GM23338 (cell line): ENCODE data around the gene SOX13. TPM values are rescaled to one million over a fixed set of nuclear protein-coding genes. Genes with fewer than 3 reads are reported as not detected.

Experiments used
- ATAC-seq: fragments of 200-7000 bp; cut with Tn5 transposase; 3 replicates; pipeline ENCODE4 v1.9.1; 2020
- DNase-seq: peaks from one replicate; pipeline ENCODE4 v3.0.0-alpha.2; 2015; ENCODE audit warnings: low spot score
- H2AFZ ChIP-seq: fragments of 200-600 bp; sonication (generic); 2 replicates; pipeline ENCODE4 v1.8.0; 2016; ENCODE audit warnings: antibody characterized with exemption, mild to moderate bottlenecking, moderate library complexity
- H3F3A ChIP-seq: fragments of 200-600 bp; sonication (generic); replicated peaks from 2 replicates; pipeline ENCODE4 v1.8.0; 2017; ENCODE audit warnings: antibody characterized with exemption, mixed run types, low read depth
- H3K27ac ChIP-seq: fragments of 200-600 bp; sonication (generic); 2 replicates; pipeline ENCODE4 v1.6.1; 2016; ENCODE audit warnings: low read depth
- H3K27me3 ChIP-seq: fragments of 200-600 bp; sonication (generic); 2 replicates; pipeline ENCODE4 v1.8.0; 2016; ENCODE audit warnings: mild to moderate bottlenecking, mixed run types, moderate library complexity; ENCODE audit not compliant: insufficient read depth
- H3K36me3 ChIP-seq: fragments of 200-600 bp; sonication (generic); 2 replicates; pipeline ENCODE4 v1.8.0; 2016; ENCODE audit warnings: mild to moderate bottlenecking; ENCODE audit not compliant: insufficient read depth
- H3K4me1 ChIP-seq: fragments of 200-600 bp; sonication (generic); 2 replicates; pipeline ENCODE4 v1.8.0; 2016; ENCODE audit warnings: mild to moderate bottlenecking, moderate library complexity; ENCODE audit not compliant: insufficient read depth
- H3K4me2 ChIP-seq: fragments of 200-600 bp; sonication (generic); 2 replicates; pipeline ENCODE4 v1.7.1; 2017; ENCODE audit warnings: mixed run types
- H3K4me3 ChIP-seq: fragments of 200-600 bp; sonication (generic); 2 replicates; pipeline ENCODE4 v1.6.1; 2016; ENCODE audit warnings: mixed run types
- H3K79me2 ChIP-seq: fragments of 200-600 bp; sonication (generic); replicated peaks from 2 replicates; pipeline ENCODE4 v1.8.0; 2017; ENCODE audit warnings: mild to moderate bottlenecking; ENCODE audit not compliant: insufficient read depth
- H3K9me2 ChIP-seq: fragments of 200-600 bp; sonication (generic); 2 replicates; pipeline ENCODE4 v1.8.0; 2017; ENCODE audit not compliant: insufficient read depth
- H4K20me1 ChIP-seq: fragments of 200-600 bp; sonication (generic); replicated peaks from 2 replicates; pipeline ENCODE4 v1.8.0; 2017; ENCODE audit warnings: mild to moderate bottlenecking; ENCODE audit not compliant: insufficient read depth
- H3K27ac Mint-ChIP-seq: 2 replicates; pipeline ENCODE4 v1.8.0; 2020; ENCODE audit warnings: inconsistent platforms, mild to moderate bottlenecking, moderate library complexity, mixed read lengths
- H3K27me3 Mint-ChIP-seq: 3 replicates; pipeline ENCODE4 v1.8.0; 2022; ENCODE audit warnings: low read depth, mild to moderate bottlenecking, moderate library complexity, mixed read lengths, inconsistent platforms; ENCODE audit not compliant: insufficient read depth, poor library complexity
- H3K36me3 Mint-ChIP-seq: 3 replicates; pipeline ENCODE4 v1.8.0; 2021; ENCODE audit warnings: low read depth, mild to moderate bottlenecking, inconsistent platforms, moderate library complexity, mixed read lengths
- H3K4me1 Mint-ChIP-seq: 3 replicates; pipeline ENCODE4 v1.8.0; 2020; ENCODE audit warnings: mild to moderate bottlenecking, inconsistent platforms, mixed read lengths
- H3K4me3 Mint-ChIP-seq: 3 replicates; pipeline ENCODE4 v1.8.0; 2021; ENCODE audit warnings: moderate library complexity, mild to moderate bottlenecking, inconsistent platforms, mixed read lengths
- H3K9me3 Mint-ChIP-seq: 3 replicates; pipeline ENCODE4 v1.8.0; 2020; ENCODE audit warnings: moderate library complexity, mild to moderate bottlenecking, inconsistent platforms, mixed read lengths
- CTCF ChIP-seq, 2 experiments: fragments of 200-600 bp in 1 of 2; sonication (generic) in 1 of 2; conservative IDR thresholded peaks; 2 replicates each; pipeline versions ENCODE4 v1.5.1 to v1.6.1; 2016 to 2017; ENCODE audit warnings: antibody characterized with exemption in 2 of 2, low read depth in 2 of 2, mild to moderate bottlenecking in 2 of 2, moderate library complexity in 1 of 2
- ETS1 ChIP-seq: IDR thresholded peaks from 2 replicates; pipeline ENCODE4 v1.6.1; 2016; ENCODE audit warnings: antibody characterized with exemption
- EZH2phosphoT487 ChIP-seq: fragments of 200-600 bp; sonication (generic); IDR thresholded peaks from one replicate; pipeline ENCODE4 v1.8.1; 2018; ENCODE audit warnings: antibody characterized with exemption; ENCODE audit not compliant: unreplicated experiment
- JUNB ChIP-seq: IDR thresholded peaks from one replicate; pipeline ENCODE4 v1.6.1; 2016; ENCODE audit warnings: antibody characterized with exemption; ENCODE audit not compliant: unreplicated experiment
- NANOG ChIP-seq: IDR thresholded peaks from 2 replicates; pipeline ENCODE4 v1.6.1; 2016; ENCODE audit warnings: antibody characterized with exemption, borderline replicate concordance
- POLR2AphosphoS5 ChIP-seq: IDR thresholded peaks from 2 replicates; pipeline ENCODE4 v1.6.1; 2016; ENCODE audit warnings: antibody characterized with exemption, low read depth
- STAT1 ChIP-seq: IDR thresholded peaks from one replicate; pipeline ENCODE4 v1.6.1; 2016; ENCODE audit warnings: antibody characterized with exemption; ENCODE audit not compliant: unreplicated experiment
- ZNF114 ChIP-seq: fragments of 250-450 bp; sonication (Bioruptor Pico); IDR thresholded peaks from 2 replicates; pipeline ENCODE4 v1.5.0; 2020; ENCODE audit warnings: mild to moderate bottlenecking, moderate library complexity
- ZNF331 ChIP-seq: fragments of 250-450 bp; sonication (Bioruptor Pico); IDR thresholded peaks from 2 replicates; pipeline ENCODE4 v1.5.0; 2020; ENCODE audit warnings: low read depth, mild to moderate bottlenecking, moderate library complexity
- polyA plus RNA-seq: library from polyadenylated mRNA; unstranded; fragments of >200 nt; fragmentation: Nextera tagmentation; extraction: Ambion mirVana; gene quantifications from 2 replicates; pipeline ENCODE4 v1.2.1, GENCODE V29; 2016
- total RNA-seq: library from RNA; depleted of rRNA; stranded (reverse); fragments of >200 nt; shearing (Covaris generic); gene quantifications from 2 replicates; pipeline ENCODE4 v1.2.3, GENCODE V29; 2014
- TF ChIP-seq, protein P1 (sequence below): IDR thresholded peaks from one replicate; pipeline ENCODE4 v1.6.1; 2018; ENCODE audit warnings: antibody characterized with exemption; ENCODE audit not compliant: unreplicated experiment

The SOX13 gene
- total and polyA plus RNA-seq, 2 experiments from 2014 or later, result 28.6 to 123 TPM

DNA sequence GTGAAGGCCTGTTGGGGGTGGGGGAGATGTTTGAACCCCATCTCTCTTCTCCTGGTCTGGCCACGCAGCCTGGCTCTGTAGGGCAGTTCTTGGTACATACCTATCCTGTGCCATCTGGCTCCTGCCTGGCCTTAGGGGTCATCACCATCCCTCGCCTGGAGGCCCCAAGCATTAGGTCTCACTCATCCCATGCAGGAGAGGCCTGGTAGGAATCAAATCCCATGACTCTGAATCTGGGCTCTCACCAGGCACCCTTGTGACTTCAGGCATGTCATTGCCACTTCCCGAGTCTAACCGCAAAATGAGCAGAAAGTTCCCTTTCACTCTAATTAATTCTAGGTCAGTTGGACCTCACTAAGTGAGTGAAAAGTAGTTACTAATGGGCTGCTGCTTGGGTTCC lies 41.7 kb downstream of the SOX13 start:
- H3F3A ChIP-seq, result 0 out of 2 replicates have a peak, but pooled peaks cover under 1% of the 10 kb centered on the region
- no peak for TF ChIP-seq NANOG
- TF ChIP-seq JUNB, result no peak
- no peak for TF ChIP-seq ZNF114 (CRISPR knock-in tag)
- H3K36me3 Mint-ChIP-seq, result peaks cover 61% of the 10 kb centered on the region
- peak overlapping the region; percentile 80 for H3K27ac Mint-ChIP-seq
- no peak overlapping the region for H3K4me2 ChIP-seq
- no peak overlapping the region for H2AFZ ChIP-seq
- no peak for DNase-seq
- peak overlapping the region; percentile 26; the same call in 1 of the 2 replicates for H3K27ac ChIP-seq
- no peaks in the 10 kb centered on the region for H3K9me3 Mint-ChIP-seq
- no peak overlapping the region for H3K4me3 ChIP-seq
- H3K4me1 Mint-ChIP-seq, result peaks cover 34% of the 10 kb centered on the region
- peaks cover 24% of the 10 kb centered on the region for H4K20me1 ChIP-seq
- peaks cover 12% of the 10 kb centered on the region for H3K27me3 Mint-ChIP-seq
- peaks cover 39% of the 10 kb centered on the region for H3K4me1 ChIP-seq
- no peaks in the 10 kb centered on the region for H3K27me3 ChIP-seq
- no peaks in the 10 kb centered on the region for H3K9me2 ChIP-seq
- H3K36me3 ChIP-seq, result peaks cover 24% of the 10 kb centered on the region
- no peak for ATAC-seq
- H3K79me2 ChIP-seq, result peaks cover 63% of the 10 kb centered on the region
- no peak overlapping the region for H3K4me3 Mint-ChIP-seq

DNA sequence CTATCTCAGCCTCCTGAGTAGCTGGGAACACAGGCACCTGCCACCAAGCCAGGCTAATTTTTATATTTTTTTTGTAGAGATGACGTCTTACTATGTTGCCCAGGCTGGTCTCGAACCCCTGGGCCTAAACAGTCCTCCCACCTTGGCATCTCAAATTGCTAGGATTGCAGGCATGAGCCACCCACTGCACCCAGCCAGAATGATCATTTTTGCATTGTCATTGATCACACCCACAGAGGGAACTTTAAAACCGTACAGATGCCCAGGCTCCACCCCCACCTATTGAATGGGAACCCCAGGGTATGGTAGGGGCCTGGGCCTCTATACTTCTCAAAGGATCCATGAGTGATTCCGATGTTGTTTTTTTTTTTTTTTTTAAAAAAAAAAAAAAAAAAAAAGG lies 42.2 kb downstream of the SOX13 start:
- H3K27ac Mint-ChIP-seq, result peak overlapping the region; percentile 40; the same call in 1 of the 2 replicates
- H3K4me3 Mint-ChIP-seq, result no peak overlapping the region
- H3K4me3 ChIP-seq, result no peak overlapping the region
- H3K4me1 Mint-ChIP-seq, result peaks cover 34% of the 10 kb centered on the region
- DNase-seq (no peak), ATAC-seq (no peak)
- peaks cover 58% of the 10 kb centered on the region for H3K79me2 ChIP-seq
- H2AFZ ChIP-seq, result no peak overlapping the region
- H3K4me2 ChIP-seq, result no peak overlapping the region
- peaks cover 66% of the 10 kb centered on the region for H3K36me3 Mint-ChIP-seq
- peaks cover 22% of the 10 kb centered on the region for H4K20me1 ChIP-seq
- H3F3A ChIP-seq, result 0 out of 2 replicates have a peak, but pooled peaks cover 3% of the 10 kb centered on the region
- H3K9me2 ChIP-seq, result no peaks in the 10 kb centered on the region
- peaks cover 25% of the 10 kb centered on the region for H3K36me3 ChIP-seq
- H3K27ac ChIP-seq, result 0 out of 2 replicates have a peak overlapping the region, but pooled peaks have one; percentile 26
- no peaks in the 10 kb centered on the region for H3K27me3 ChIP-seq
- H3K4me1 ChIP-seq, result peaks cover 34% of the 10 kb centered on the region
- H3K9me3 Mint-ChIP-seq, result no peaks in the 10 kb centered on the region
- peaks cover 14% of the 10 kb centered on the region for H3K27me3 Mint-ChIP-seq
- no peak for TF ChIP-seq ZNF114 (CRISPR knock-in tag)
- no peak for TF ChIP-seq JUNB
- TF ChIP-seq, protein P1, sequence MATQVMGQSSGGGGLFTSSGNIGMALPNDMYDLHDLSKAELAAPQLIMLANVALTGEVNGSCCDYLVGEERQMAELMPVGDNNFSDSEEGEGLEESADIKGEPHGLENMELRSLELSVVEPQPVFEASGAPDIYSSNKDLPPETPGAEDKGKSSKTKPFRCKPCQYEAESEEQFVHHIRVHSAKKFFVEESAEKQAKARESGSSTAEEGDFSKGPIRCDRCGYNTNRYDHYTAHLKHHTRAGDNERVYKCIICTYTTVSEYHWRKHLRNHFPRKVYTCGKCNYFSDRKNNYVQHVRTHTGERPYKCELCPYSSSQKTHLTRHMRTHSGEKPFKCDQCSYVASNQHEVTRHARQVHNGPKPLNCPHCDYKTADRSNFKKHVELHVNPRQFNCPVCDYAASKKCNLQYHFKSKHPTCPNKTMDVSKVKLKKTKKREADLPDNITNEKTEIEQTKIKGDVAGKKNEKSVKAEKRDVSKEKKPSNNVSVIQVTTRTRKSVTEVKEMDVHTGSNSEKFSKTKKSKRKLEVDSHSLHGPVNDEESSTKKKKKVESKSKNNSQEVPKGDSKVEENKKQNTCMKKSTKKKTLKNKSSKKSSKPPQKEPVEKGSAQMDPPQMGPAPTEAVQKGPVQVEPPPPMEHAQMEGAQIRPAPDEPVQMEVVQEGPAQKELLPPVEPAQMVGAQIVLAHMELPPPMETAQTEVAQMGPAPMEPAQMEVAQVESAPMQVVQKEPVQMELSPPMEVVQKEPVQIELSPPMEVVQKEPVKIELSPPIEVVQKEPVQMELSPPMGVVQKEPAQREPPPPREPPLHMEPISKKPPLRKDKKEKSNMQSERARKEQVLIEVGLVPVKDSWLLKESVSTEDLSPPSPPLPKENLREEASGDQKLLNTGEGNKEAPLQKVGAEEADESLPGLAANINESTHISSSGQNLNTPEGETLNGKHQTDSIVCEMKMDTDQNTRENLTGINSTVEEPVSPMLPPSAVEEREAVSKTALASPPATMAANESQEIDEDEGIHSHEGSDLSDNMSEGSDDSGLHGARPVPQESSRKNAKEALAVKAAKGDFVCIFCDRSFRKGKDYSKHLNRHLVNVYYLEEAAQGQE, result no peak
- TF ChIP-seq NANOG, result no peak
- no peak for TF ChIP-seq CTCF (conservative IDR thresholded peaks at IDR 0.05; ENCODE audit: low read depth in 2 of 2)
- no peak for TF ChIP-seq POLR2AphosphoS5
- no peak for TF ChIP-seq STAT1
- TF ChIP-seq EZH2phosphoT487, result no peak
- TF ChIP-seq ETS1, result no peak
- TF ChIP-seq ZNF331 (CRISPR knock-in tag), result no peak
